Tibial nerve (tissue), 4 donors: ENCODE data around the gene SNCA. TPM values are rescaled to one million over a fixed set of nuclear protein-coding genes. Genes with fewer than 3 reads are reported as not detected.

Experiments
- DNase-seq, 2 donors: peaks; one replicate each; pipeline ENCODE4 v3.0.0-alpha.2; 2019; ENCODE audit warnings: low spot score in 2 of 2
- H3K27ac ChIP-seq, 4 donors: fragments of 200-600 bp; sonication (generic) in 3 of 4; one replicate each; pipeline ENCODE4 v1.5.1; 2017 to 2019; ENCODE audit warnings: mild to moderate bottlenecking in 1 of 4
- H3K27me3 ChIP-seq, 2 donors: fragments of 200-600 bp; sonication (generic) in 1 of 2; one replicate each; pipeline versions ENCODE4 v1.5.1 to v1.6.0; 2017 to 2019
- H3K36me3 ChIP-seq, 3 donors: fragments of 200-600 bp; sonication (generic); one replicate each; pipeline ENCODE4 v1.5.1; 2018 to 2019
- H3K4me1 ChIP-seq, 4 donors: fragments of 200-600 bp; sonication (generic) in 3 of 4; one replicate each; pipeline ENCODE4 v1.5.1; 2017 to 2019
- H3K4me3 ChIP-seq, 4 donors: fragments of 200-600 bp; sonication (generic) in 3 of 4; one replicate each; pipeline ENCODE4 v1.5.1; 2017 to 2019; ENCODE audit warnings: mild to moderate bottlenecking in 1 of 4, moderate library complexity in 1 of 4
- H3K9me3 ChIP-seq, 4 donors: fragments of 200-600 bp; sonication (generic) in 3 of 4; one replicate each; pipeline ENCODE4 v1.5.1; 2017 to 2019
- CTCF ChIP-seq, 5 experiments: fragments of 200-600 bp in 3 of 5; fragments of 450-650 bp in 2 of 5; sonication (generic) in 3 of 5; IDR thresholded peaks; one replicate each; pipeline ENCODE4 v1.5.1; 2016 to 2019; ENCODE audit warnings: antibody characterized with exemption in 5 of 5, mild to moderate bottlenecking in 3 of 5, moderate library complexity in 2 of 5
- EP300 ChIP-seq, 2 donors: sonication (generic); formaldehyde crosslinking; IDR thresholded peaks; one replicate each; pipeline ENCODE4 v1.6.1; 2017; ENCODE audit warnings: antibody characterized with exemption in 2 of 2, mild to moderate bottlenecking in 1 of 2
- POLR2A ChIP-seq, 2 donors: fragments of 450-650 bp; IDR thresholded peaks; one replicate each; pipeline ENCODE4 v1.6.1; 2017; ENCODE audit warnings: antibody characterized with exemption in 2 of 2, mild to moderate bottlenecking in 2 of 2, moderate library complexity in 2 of 2
- WGBS, 2 donors: methylation state at CpG; one replicate each; pipeline ENCODE4 v1.1.5; 2018; 5-methylcytosine and 5-hydroxymethylcytosine counted together
- total RNA-seq, 4 donors: library from RNA; depleted of rRNA; stranded (reverse); fragments of >200 nt; gene quantifications; one replicate each; pipeline ENCODE4 v1.1.0, GENCODE V29; 2016

The SNCA gene
- total RNA-seq, 4 donors from 2014 or later = 46.5 to 150 (median 79.0) TPM

GRCh38 chr4:89765528-89765927 is 71.4 kb downstream of the SNCA start:
- Histone ChIP-seq H3K27ac (peak overlapping the region; percentile 37 to 78 (median 62)), H3K9me3 (no peaks in the 10 kb centered on the region), H3K4me1 (peaks cover 0 to 30% (median 10%) of the 10 kb centered on the region in 4 donors), H3K4me3 (no peak overlapping the region), H3K27me3 (no peaks in the 10 kb centered on the region), H3K36me3 (no peaks in the 10 kb centered on the region)
- WGBS, 2 donors = 17 to 18% methylated on average over 2 of the region's 2 CpGs
- no peak for TF ChIP-seq EP300 (IDR thresholded peaks at IDR 0.05)
- TF ChIP-seq CTCF (IDR thresholded peaks at IDR 0.05) = no peak
- TF ChIP-seq POLR2A (IDR thresholded peaks at IDR 0.05) = no peak
- no peak for DNase-seq

GRCh38 chr4:89762311-89762710 is 74.7 kb downstream of the SNCA start:
- 75 to 91% methylated on average over 3 of the region's 3 CpGs for WGBS, 2 donors
- H3K27me3 ChIP-seq = no peaks in the 10 kb centered on the region
- H3K4me3 ChIP-seq = no peak overlapping the region
- H3K36me3 ChIP-seq = no peaks in the 10 kb centered on the region
- peaks cover 0 to 30% (median 10%) of the 10 kb centered on the region in 4 donors for H3K4me1 ChIP-seq
- TF ChIP-seq CTCF (IDR thresholded peaks at IDR 0.05) = no peak
- H3K9me3 ChIP-seq = no peaks in the 10 kb centered on the region
- H3K27ac ChIP-seq = peak overlapping the region in 1 of 4 donors; percentile 31
- DNase-seq = no peak

- Histone ChIP-seq H3K4me3 (no peak overlapping the region), H3K36me3 (no peaks in the 10 kb centered on the region), H3K4me1 (peaks cover 0 to 4% (median 2%) of the 10 kb centered on the region in 4 donors), H3K27me3 (no peaks in the 10 kb centered on the region), H3K27ac (no peak overlapping the region), H3K9me3 (no peaks in the 10 kb centered on the region)
- WGBS, 2 donors = 84 to 92% methylated on average over 2 of the region's 2 CpGs
- no peak for DNase-seq
- TF ChIP-seq CTCF (IDR thresholded peaks at IDR 0.05) = no peak
- TF ChIP-seq POLR2A (IDR thresholded peaks at IDR 0.05) = no peak
- TF ChIP-seq EP300 (IDR thresholded peaks at IDR 0.05) = no peak
These were observed 77.5 kb downstream of the SNCA start for GRCh38 chr4:89759426-89759825.

- Histone ChIP-seq H3K27ac (no peak overlapping the region), H3K9me3 (no peaks in the 10 kb centered on the region), H3K27me3 (no peaks in the 10 kb centered on the region), H3K4me3 (no peak overlapping the region), H3K4me1 (peaks cover 0 to 16% (median 6%) of the 10 kb centered on the region in 4 donors), H3K36me3 (no peaks in the 10 kb centered on the region)
- no peak for DNase-seq
- TF ChIP-seq POLR2A (IDR thresholded peaks at IDR 0.05) (no peak), EP300 (IDR thresholded peaks at IDR 0.05) (no peak), CTCF (IDR thresholded peaks at IDR 0.05) (no peak)
- 62 to 78% methylated on average over 4 of the region's 4 CpGs for WGBS, 2 donors
These were observed 79.7 kb downstream of the SNCA start for GRCh38 chr4:89757154-89757719.

- no peak for DNase-seq
- H3K4me1 ChIP-seq = peaks cover 0 to 14% (median 5%) of the 10 kb centered on the region in 4 donors
- no peak overlapping the region for H3K4me3 ChIP-seq
- no peaks in the 10 kb centered on the region for H3K27me3 ChIP-seq
- no peak overlapping the region for H3K27ac ChIP-seq
- TF ChIP-seq POLR2A (IDR thresholded peaks at IDR 0.05) = no peak
- no peak for TF ChIP-seq EP300 (IDR thresholded peaks at IDR 0.05)
- TF ChIP-seq CTCF (IDR thresholded peaks at IDR 0.05) = no peak
- no peaks in the 10 kb centered on the region for H3K36me3 ChIP-seq
- no peaks in the 10 kb centered on the region for H3K9me3 ChIP-seq
These were observed 81.7 kb downstream of the SNCA start for GRCh38 chr4:89755220-89755619.
